ENCODE measurements around the gene TOGARAM1. TPM values are rescaled to one million over a fixed set of nuclear protein-coding genes. Genes with fewer than 3 reads are reported as not detected.
"Not testable (repeated sequence)": the region's sequence is repeated elsewhere in the genome, so short reads cannot be mapped to it uniquely, and the experiment has no call there.

TOGARAM1 gene
- total RNA-seq, 1 experiment from 2014 or later = 13.6 TPM

DNA sequence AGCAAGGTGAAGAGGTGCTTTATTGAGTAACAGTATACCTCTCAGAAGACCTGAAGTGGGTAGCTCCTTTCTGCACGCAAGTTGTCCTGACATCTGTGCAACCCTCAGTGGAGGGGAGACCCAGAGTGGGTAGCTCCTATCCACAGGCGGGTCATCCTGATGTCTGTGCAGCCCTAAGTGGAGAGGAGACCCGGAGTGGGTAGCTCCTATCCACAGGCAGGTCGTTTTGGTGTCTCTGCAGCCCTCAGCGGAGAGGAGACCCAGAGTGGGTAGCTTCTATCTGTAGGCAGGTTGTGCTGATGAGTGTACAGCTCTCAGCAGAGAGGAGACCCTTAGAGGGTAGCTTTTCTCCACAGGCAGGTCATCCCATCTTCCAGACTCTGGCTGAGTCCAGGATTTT lies 76.9 kb downstream of the TOGARAM1 start:
- no peak for DNase-seq (ENCODE audit: low read depth)

DNA sequence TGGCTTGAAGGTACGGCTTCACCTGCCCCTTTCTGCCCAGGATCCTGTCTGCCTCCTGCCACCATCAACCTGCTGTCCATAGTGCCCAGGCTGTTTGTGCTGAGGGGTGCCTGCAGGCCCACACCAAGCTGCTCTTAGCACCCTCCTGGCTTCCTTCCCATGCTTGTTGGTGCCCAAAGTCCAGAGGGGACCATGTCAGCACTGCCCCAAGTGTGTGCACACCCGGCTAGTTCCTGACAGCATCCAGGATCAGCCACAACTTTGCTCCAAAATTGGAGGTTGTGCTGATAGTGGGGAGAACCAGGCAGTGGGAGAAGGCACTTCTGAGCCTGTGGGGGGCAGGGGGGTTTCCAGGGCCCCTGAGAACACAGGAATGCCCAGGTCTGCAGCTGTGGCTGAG lies 77.4 kb downstream of the TOGARAM1 start:
- DNase-seq (ENCODE audit: low read depth) = no peak

DNA sequence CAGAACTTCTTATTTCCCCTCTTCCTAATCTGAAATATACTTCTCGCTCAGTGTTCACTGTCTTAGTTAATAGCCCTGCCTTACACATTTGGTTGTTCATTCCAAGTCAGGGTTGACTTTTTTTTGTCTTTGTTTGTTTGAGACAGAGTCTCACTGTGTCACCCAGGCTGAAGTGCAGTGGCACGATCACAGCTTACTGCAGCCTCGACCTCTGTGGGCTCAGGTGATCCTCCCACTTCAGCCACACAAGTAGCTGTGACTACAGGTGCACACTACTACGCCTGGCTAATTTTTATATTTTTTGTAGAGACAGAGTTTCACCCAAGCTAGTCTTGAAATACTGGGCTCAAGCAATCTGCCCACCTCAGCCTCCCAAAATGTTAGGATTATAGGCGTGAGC lies 79.7 kb downstream of the TOGARAM1 start:
- DNase-seq (ENCODE audit: low read depth) = no peak

DNA sequence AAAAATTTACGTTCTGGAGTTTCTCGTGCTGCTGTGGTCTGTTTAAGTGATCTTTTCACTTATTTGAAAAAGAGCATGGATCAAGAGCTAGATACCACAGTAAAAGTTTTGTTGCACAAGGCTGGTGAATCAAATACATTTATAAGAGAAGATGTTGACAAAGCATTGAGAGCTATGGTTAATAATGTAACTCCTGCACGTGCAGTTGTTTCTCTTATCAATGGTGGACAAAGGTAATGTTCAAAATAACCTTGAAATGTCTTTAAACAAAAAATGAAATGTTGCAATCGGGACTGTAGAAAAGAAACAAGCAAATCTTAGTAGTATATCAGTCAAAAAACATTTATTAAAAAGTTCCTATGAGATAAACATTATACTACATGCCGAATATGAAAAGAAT lies 82.6 kb downstream of the TOGARAM1 start:
- DNase-seq (ENCODE audit: low read depth) = no peak

- no peak for DNase-seq (ENCODE audit: low read depth)
These were observed 86.4 kb downstream of the TOGARAM1 start for GRCh38 chr14:45048385-45048784.

DNA sequence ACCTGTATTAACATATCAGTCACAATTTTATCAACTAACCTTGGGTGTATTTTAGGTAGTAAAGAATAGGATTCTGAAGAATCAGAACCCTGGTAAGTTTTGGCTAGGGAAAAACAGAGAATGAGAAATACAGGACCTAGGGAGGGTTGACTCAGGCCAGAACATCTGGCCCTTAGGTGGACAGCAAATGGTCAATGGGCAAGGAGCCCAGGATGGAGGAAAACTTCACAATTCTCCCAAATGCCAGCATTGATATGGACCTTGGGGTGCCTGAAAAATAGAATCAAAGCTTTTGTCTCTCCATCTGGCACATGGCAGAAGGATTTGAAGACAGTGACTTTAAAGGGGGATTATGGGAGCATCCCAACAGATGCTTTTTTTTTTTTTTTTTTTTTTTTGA lies 89.2 kb downstream of the TOGARAM1 start:
- DNase-seq (ENCODE audit: low read depth) = no peak

DNA sequence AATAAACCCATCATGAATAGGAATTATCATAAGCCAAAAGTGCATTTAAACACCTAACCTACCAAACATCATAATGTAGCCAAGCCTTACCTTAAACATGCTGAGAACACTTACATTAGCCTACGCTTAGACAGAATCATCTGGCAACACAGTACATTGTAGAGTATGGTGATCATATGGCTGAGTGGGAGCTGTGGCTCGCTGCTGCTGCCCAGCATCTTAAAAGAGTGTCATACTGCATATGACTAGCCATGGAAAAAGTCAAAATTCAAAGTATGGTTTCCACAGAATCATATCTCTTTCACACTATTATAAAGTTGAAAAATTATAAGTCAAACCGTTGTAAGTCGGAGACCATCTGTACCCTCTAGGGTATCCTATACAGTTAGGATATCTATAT lies 89.9 kb downstream of the TOGARAM1 start:
- DNase-seq (ENCODE audit: low read depth) = no peak

GRCh38 chr14:45057349-45057748 lies 95.4 kb downstream of the TOGARAM1 start:
- DNase-seq (ENCODE audit: low read depth) = no peak

DNA sequence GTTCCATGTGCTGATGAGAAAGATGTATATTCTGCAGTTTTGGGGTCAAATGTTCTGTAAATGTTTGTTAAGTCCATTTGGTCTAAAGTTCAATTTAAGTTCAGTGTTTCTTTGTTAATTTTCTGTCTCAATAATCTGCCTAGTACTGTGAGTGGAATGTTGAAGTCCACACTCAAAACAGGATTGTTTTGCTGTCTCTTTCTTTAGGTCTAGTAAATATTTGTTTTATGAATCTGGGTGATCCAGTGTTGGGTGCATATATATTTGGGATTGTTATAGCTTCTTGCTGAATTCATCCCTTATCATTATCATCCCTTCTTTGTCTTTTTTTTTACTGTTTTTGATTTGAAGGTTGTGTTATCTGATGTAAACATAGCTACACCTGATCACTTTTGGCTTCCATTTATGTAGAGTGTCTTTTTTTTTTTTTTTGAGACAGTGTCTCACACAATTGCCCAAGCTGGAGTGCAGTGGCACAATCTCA lies 95.9 kb downstream of the TOGARAM1 start:
- DNase-seq (ENCODE audit: low read depth) = no peak

DNA sequence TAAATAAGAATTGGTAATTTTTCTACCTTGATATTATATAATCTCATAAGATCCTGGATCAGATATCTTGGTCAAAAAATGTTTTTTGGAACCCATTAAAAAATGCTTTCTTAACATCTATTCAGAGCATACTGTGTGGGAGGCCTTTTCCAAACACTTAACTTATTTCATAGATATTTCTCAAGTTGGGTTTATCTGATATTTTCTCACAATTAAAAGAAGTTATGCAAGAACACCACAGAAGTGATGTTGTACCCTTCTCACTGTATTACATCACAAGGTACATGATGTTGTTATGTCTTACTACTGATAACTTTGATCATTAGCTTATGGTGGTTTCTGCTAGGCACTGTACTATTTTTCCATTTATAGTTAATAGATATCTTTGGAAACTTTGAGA lies 98.6 kb downstream of the TOGARAM1 start:
- DNase-seq (ENCODE audit: low read depth) = no peak

- no peak for DNase-seq (ENCODE audit: low read depth)
These were observed 103.5 kb downstream of the TOGARAM1 start for GRCh38 chr14:45065540-45065939.

DNA sequence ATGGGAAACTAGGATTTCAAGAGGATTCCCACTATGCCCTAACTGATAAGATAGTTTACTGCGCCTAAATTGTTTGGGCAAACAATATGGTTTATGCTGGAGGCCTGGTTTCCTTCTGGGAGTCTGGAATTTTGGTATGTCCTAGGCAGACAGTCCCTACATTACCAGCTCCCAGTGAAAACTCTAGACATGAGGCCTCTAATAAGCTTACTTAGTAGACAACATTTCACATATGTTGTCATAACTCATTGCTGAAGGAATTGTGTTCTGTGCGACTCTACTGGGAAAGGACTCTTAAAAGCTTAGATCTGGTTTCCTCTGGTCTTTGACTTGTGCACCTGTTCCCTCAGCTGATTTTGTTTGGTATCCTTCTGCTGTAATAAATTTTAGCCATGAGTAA lies 104.0 kb downstream of the TOGARAM1 start:
- DNase-seq (ENCODE audit: low read depth) = no peak

DNA sequence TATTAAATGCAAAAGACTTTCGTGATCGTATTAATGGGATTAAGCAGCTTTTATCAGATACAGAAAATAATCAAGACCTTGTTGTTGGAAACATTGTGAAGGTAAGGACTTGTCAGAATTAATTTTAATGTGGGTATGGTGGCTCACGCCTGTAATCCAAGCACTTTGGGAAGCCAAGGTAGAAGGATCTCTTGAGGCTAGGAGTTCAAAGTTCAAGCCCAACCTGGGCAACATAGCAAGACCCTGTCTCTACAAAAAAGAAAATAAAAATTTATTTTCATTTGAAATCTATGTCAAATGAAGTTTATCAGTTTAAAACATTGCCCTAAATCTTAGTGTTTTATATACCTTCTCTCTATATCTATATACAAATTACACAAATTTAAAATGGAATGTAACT lies 104.7 kb downstream of the TOGARAM1 start:
- DNase-seq (ENCODE audit: low read depth) = no peak

- DNase-seq (ENCODE audit: low read depth) = no peak
These were observed 106.4 kb downstream of the TOGARAM1 start for GRCh38 chr14:45068396-45068795.

- no peak for DNase-seq (ENCODE audit: low read depth)
These were observed 108.2 kb downstream of the TOGARAM1 start for GRCh38 chr14:45070215-45070614.

- DNase-seq (ENCODE audit: low read depth) = no peak
These were observed 110.1 kb downstream of the TOGARAM1 start for GRCh38 chr14:45072126-45072525.

- DNase-seq (ENCODE audit: low read depth) = no peak
These were observed 111.4 kb downstream of the TOGARAM1 start for GRCh38 chr14:45073231-45073879.

DNA sequence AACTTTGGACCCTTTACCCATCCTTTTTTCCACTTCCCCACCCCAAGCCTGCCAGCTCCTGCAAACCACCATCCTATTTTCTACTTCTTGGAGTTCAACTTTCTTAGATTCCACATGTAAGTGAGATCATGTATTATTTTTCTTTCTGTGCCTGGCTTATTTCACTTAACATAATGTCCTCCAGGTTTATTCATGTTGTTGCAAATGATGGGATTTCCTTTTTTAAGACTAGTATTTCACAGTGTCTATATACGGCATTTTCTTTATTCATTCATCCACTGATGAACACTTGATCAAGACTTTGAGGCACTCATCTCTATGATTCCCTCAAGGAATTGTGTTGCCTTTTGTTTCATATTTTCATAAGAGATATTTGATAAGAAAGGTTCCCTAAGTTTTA lies 116.3 kb downstream of the TOGARAM1 start:
- no peak for DNase-seq (ENCODE audit: low read depth)

GRCh38 chr14:45080416-45080968 lies 118.5 kb downstream of the TOGARAM1 start:
- not testable (repeated sequence) for DNase-seq (ENCODE audit: low read depth)

DNA sequence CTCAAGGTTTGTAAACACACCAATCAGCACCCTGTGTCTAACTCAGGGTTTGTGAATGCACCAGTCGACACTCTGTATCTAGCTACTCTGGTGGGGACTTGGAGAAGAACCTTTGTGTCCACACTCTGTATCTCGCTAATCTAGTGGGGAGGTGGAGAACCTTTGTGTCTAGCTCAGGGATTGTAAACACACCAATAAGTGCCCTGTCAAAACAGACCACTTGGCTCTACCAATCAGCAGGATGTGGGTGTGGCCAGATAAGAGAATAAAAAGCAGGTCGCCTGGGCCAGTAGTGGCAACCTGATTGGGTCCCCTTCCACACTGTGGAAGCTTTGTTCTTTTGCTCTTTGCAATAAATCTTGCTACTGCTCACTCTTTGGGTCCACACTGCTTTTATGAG lies 119.1 kb downstream of the TOGARAM1 start:
- DNase-seq (ENCODE audit: low read depth) = not testable (repeated sequence)

DNA sequence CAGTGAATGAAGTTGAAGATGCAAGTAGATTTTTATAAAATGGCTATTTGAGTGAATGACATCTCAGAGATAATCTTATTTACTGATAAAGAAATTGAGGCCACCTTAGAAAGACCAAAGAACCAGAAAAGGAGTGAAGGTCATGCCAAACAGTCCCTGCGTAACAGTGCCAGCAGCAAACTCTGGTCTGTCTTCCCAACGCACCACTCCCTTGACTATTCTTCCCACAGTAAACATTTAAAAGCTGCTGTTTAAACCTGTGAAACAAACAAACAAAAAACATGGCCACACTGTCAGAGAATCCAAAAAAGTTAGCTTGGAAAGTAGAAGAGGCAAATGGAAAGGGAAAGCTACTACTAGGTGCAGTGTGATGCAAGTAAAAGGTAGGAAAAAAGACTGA lies 120.4 kb downstream of the TOGARAM1 start:
- no peak for DNase-seq (ENCODE audit: low read depth)

GRCh38 chr14:45083617-45083975 lies 121.6 kb downstream of the TOGARAM1 start:
- DNase-seq (ENCODE audit: low read depth) = no peak

DNA sequence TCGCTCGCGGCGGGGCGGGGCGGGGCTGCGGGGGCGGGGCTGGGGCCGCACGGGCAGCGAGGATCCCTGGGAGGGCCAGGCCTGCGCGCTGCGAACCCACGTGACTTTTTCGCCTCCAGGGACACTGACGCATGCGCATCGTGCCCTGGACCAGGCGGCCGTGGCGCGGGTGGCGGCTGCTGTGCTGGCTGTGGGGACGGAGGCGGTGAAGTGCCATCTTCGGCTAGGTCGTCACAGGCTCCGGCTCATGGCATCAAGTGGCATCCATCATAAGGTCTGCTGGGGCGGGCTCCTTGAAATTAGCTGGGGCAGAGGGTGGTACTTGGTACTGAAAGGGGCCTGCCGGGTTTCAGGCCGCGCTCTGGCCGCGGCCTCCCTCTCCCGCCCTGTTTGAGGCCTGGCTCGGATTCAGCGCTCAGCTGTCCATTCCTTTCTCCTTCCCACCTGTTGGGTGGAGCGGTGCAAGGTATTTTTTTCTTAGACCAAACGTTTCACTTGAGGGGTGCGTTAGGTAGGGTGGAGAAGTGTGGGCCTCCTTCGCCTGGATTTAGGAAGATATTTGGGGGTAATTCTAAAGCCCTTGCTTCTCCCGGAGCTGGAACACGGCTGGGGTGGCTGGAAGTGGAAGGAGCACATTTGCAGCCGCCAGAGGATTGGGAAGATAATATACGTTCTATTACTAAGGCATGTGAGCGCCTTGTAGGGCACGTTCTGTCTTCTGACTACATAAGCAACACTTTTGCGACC lies 122.2 kb downstream of the TOGARAM1 start, which contains the start of gene PRPF39:
PRPF39 (plus strand) TSS at position 141 of the 747 bp plus-strand sequence. CDS start 11,124 bp downstream, outside the sequence.
- DNase-seq (ENCODE audit: low read depth) = peak; percentile 99
